AG08395 (cell line): ENCODE measurements around the gene EMC7.
"Not testable (repeated sequence)": the region's sequence is repeated elsewhere in the genome, so short reads cannot be mapped to it uniquely, and the experiment has no call there.

ENCODE experiments used
- DNase-seq: peaks from one replicate; pipeline ENCODE4 v3.0.0; 2012; ENCODE audit warnings: mixed read lengths, low spot score

EMC7 gene

DNA sequence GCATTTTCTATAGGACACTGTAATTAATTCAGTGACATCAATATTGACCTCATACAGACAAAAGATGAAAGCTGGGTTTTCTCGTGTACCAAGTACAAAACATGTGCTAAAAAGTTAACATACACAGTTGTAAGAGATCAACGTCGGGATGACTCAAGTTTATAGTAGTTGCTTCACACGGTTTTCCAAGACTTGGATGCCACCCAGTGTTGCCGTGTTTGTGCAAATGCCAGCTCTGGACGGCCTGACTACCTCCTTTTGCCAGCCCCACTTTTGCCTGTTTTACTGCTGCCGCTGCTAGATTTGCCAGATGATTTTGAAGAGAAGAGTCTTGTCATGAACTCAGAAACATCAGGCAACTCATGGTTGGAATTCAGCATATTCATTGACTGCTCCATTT, 17.6 kb downstream of the EMC7 start:
- peak; percentile 86 for DNase-seq

DNA sequence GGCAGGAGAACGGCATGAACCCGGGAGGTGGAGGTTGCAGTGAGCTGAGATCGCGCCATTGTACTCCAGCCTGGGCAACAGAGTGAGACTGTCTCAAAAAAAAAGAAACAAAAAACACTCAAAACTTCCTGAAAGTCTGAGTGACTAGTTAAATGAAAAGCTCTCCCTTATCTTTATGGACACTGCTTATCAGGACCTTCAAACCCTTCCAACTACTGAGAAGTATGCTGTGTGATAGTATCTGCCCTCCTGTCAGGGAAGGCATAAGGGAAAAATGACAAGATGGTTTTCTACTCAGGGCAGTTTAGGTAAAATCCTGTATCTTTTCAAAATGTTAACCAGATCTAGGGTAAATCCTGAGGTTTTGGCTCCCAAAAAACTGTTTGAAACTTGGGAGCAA, 21.8 kb downstream of the EMC7 start:
- no peak for DNase-seq

DNA sequence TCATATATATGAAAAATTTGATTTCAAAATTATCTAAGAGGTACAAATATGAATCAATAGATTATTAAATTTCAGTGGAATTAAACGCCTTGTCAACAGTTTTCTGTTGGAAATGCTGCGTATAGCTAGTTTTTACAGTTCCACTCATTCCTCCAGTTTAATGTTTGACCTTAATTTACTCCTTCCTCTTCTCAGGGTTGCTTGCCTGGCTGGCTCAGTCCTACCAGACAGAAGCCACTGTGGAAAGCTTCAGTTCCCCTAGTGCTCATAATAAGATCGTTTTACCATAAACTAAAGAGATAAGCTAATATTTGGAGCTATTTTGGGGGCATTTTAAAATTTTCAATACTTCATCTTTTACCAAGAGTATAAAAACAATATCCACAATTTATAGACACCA, 22.8 kb downstream of the EMC7 start:
- DNase-seq = no peak

- no peak for DNase-seq
Measured at GRCh38 chr15:34076785-34077184, 24.9 kb downstream of the EMC7 start.

GRCh38 chr15:34070003-34070402, 31.7 kb downstream of the EMC7 start:
- DNase-seq = no peak

DNA sequence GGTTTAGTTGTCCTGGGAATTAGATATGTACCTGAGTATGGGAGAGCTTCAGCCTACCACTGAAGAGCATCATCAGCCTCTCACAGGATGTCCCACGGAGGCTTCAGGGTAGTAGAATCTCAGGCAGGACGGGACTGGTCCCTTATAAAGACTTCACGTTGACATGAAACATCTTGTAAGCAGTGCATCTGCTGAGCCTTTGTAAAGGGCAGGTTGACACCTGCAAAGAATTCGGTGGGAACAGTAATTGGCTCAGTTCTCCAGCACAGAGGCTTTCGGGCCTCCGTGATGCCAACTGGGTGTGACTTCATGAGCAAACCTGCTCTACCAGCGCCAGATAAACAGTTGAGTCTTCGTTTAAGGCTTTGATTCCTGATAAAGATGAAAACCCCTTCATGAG, 35.7 kb downstream of the EMC7 start:
- no peak for DNase-seq

DNA sequence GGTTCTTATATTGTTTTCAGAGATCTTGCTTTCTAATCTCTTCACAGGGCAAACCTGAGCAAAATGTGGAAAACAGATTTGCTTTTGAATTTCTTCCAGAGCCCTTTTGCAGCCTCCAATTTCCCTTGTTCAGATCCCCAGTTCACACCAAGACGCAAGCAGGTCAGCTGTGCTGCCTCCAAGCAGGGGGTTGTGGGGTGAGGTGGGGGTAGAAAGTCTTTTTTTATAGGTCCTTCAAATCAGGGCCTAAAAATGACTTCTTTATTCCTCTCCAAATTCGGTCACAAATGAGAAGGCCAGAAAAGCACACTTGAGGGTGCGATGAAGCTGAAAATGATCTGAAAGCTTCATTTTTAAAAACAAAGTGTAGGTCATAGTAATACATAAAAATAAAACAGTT, 36.4 kb downstream of the EMC7 start:
- no peak for DNase-seq

GRCh38 chr15:34064438-34064837, 37.2 kb downstream of the EMC7 start:
- DNase-seq = no peak

DNA sequence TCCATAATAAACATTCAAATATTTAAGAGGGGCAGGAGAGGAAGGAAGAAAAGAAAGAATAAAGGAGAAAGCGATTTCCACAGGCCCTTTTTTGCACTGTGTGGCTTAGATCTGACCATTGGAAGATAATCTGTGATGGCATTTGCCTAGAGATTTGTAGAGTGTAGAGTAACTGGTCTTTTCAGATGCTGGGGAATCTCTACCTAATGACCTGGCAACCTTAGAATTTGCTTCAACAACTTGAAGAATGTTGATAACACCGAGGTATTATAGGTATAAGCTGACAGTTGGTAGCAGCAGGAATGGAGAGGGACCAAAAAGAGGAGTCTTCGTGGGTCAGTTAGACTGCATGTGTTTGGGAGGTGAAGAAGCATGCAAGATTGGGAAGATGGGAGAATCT, 41.7 kb downstream of the EMC7 start:
- DNase-seq = no peak

DNA sequence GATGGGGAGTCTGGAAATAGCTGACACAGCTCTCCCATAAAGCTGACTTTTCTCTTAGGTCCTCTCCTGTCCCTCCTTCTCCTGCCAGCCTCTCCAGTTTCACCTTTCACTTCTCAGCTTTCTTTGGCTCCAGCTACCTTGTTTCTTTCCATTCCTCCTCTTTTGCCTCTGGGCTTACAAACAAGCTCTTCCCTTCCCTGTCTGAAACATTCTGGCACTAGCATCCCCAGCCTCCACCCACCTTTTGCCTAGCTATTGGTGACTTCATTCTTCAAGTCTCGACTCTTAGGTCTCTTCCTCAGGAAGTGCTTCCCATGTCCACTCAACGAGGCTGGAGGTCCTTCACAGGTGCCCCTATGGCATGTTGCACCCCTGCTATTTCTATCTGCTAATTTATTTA, 42.2 kb downstream of the EMC7 start:
- DNase-seq = no peak

- DNase-seq = no peak
Measured at GRCh38 chr15:34056911-34057310, 44.8 kb downstream of the EMC7 start.

- DNase-seq = peak; percentile 72
Measured at GRCh38 chr15:34055868-34056595, 45.6 kb downstream of the EMC7 start.

DNA sequence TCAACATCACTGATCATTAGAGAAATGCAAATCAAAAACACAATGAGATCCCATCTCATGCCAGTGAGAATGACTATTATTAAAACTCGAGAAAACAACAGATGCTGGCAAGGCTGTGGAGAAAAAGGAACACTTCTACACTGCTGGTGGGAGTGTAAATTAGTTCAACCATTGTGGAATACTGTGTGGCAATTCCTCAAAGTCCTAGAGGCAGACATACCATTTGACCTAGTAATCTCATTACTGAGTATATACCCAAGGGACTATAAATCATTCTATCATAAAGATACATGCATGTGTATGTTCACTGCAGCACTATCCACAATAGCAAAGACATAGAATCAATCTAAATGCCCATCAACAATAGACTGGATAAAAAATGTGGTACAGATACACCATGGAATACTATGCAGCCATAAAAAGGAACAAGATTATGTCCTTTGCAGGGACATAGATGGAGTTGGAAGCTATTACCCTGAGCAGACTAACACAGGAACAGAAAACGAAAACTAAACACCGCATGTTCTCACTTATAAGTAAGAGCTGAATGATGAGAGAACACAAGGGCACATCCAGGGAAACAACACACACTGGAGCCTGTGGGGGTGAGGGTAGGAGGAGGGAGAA, 47.5 kb downstream of the EMC7 start:
- no peak for DNase-seq

- DNase-seq = not testable (repeated sequence)
Measured at GRCh38 chr15:34050385-34050784, 51.3 kb downstream of the EMC7 start.

GRCh38 chr15:34049112-34049511, 52.5 kb downstream of the EMC7 start:
- no peak for DNase-seq

DNA sequence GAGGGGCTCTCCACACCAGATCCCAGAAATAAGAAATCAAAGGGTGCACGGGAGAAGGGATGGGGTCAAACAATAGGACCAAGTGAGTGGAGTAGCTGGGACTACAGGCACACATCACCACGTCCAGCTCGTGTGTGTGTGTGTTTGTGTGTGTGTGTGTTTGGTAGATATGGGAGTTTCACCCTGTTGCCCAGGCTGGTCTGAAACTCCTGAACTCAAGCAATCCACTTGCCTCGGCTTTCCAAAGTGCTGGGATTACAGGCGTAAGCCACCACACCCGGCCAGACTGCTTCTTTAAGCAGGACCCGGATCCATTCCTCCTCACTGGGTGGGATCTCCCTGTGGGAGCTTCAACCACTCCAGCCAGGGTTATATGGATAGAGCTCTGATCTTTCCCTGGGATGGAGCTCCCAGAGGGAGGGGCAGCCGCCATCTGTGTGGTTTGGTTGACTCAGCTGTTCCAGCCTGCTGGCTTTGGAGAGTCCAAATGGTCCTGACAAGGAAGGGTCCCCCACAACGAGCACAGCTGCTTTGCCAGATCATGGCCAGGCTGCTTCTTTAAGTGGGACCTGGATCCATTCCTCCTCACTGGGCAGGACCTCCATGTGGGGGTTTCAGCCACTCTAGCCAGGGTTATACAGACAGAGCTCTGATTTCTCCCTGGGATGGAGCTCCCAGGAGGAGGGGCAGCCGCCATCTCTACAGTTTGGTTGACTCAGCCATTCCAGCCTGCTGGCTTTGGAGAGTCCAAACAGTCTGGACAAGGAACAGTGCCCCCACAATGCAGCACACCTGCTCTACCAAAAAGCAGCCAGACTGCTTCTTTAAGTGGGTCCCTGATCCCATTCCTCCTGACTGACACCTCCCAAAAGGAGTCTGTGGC, 53.5 kb downstream of the EMC7 start:
- DNase-seq = no peak

- no peak for DNase-seq
Measured at GRCh38 chr15:34046471-34047145, 55.1 kb downstream of the EMC7 start.

GRCh38 chr15:34043813-34044212, 57.8 kb downstream of the EMC7 start:
- no peak for DNase-seq

- no peak for DNase-seq
Measured at GRCh38 chr15:34043391-34043790, 58.3 kb downstream of the EMC7 start.

DNA sequence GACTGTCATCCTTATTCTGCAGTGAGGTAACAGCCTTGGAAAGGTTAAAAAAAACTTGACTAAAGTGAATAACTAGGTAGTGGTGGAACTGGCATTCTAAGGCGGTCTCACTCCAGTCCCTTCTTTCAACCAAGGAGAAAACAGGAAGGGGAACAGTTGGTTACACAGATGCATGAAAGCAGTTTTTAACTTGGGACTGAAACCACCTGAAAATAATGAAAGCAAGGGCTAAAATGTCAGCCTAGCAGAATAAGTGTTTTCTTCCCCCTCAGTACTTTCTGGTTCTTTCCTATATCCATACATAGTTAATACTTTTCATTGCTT, 61.9 kb downstream of the EMC7 start:
- DNase-seq = no peak

- peak; percentile 54 for DNase-seq
Measured at GRCh38 chr15:34038871-34039789, 62.5 kb downstream of the EMC7 start, which contains the start of gene AVEN. TSS of gene AVEN (minus strand) at chr15:34039204. CDS start at chr15:34039046, 158 bp downstream.
